Parathyroid adenoma (tissue), 2 donors: ENCODE results near the gene KIF26A.

Experiments
- H2AFZ ChIP-seq: fragments of 300-600 bp; sonication (generic); one replicate; pipeline ENCODE4 v1.7.0; 2017; ENCODE audit warnings: antibody characterized with exemption, mild to moderate bottlenecking
- H3K27ac ChIP-seq: fragments of 300-600 bp; sonication (generic); one replicate; pipeline ENCODE4 v1.7.0; 2017
- H3K27me3 ChIP-seq: fragments of 300-600 bp; sonication (generic); one replicate; pipeline ENCODE4 v1.7.0; 2017; ENCODE audit warnings: low read length; ENCODE audit not compliant: control insufficient read depth, insufficient read depth
- H3K36me3 ChIP-seq: fragments of 300-600 bp; sonication (generic); one replicate; pipeline ENCODE4 v1.7.0; 2017; ENCODE audit warnings: low read length; ENCODE audit not compliant: control insufficient read depth, insufficient read depth
- H3K4me1 ChIP-seq: fragments of 300-600 bp; sonication (generic); one replicate; pipeline ENCODE4 v1.7.0; 2017; ENCODE audit warnings: control low read depth
- H3K4me2 ChIP-seq: fragments of 300-600 bp; sonication (generic); one replicate; pipeline ENCODE4 v1.7.0; 2017; ENCODE audit warnings: low read length
- H3K4me3 ChIP-seq: fragments of 300-600 bp; sonication (generic); one replicate; pipeline ENCODE4 v1.7.0; 2017; ENCODE audit warnings: low read depth, low read length
- H3K79me2 ChIP-seq: fragments of 300-600 bp; sonication (generic); one replicate; pipeline ENCODE4 v1.7.0; 2017; ENCODE audit warnings: control low read depth
- H3K9ac ChIP-seq: fragments of 300-600 bp; sonication (generic); one replicate; pipeline ENCODE4 v1.7.0; 2017; ENCODE audit warnings: mild to moderate bottlenecking
- H3K9me3 ChIP-seq: fragments of 300-600 bp; sonication (generic); one replicate; pipeline ENCODE4 v1.7.0; 2017; ENCODE audit warnings: low read length; ENCODE audit not compliant: control insufficient read depth
- TF ChIP-seq, protein P1 (sequence below): fragments of 300-600 bp; sonication (generic); IDR thresholded peaks from one replicate; pipeline ENCODE4 v1.7.0; 2017; ENCODE audit warnings: antibody characterized with exemption, mild to moderate bottlenecking
- donor health status: primary hyperparathyroidism.

Gene KIF26A

DNA sequence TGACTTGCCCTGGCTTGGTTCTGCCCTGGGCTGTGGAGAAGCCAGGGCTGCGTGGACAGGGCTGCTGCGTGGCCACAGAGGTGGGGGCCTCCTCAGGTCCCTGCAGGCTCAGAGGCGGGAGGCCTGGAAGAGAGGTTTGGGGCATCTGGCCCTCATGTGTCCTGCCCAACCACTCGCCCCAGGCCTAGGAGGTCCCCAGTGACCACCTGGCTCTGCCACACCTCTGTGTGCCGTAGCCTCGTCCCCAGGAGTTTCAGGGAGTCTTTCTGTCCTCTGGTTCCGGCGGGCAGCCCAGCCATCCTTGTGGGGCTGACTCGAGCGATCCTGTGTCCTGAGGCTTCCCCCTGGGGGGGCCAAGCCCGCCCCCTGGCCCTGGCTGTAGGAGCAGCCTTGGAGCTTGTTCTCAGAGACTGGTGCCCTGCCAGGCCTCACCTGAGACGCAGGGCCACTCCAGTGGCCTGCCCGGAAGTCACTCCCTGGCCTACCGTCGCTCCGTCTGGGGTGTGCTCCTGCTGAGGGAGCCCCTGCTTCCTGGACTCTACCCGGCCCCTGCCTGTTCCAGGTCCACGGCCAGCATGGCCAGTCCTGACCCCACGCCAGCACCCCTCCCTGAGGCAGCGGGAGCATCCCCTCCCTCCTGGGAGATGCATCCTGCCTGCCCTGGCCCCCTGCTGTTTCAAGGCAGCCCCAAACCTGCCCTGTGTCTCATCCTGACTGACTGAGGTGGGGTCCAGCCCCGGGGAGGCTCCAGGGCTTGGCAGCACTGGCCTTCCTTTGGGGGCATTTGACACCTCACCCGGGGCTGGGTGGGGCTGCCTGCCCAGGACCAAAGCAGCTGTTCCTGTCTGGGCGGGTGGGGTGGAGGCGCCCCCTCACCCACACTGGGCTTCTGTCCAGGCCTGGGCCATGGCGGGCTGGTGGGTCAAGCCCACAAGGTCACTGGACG lies 39.0 kb upstream of the KIF26A start:
- H3K9ac ChIP-seq = no peak overlapping the region
- H3K9me3 ChIP-seq = no peaks in the 10 kb centered on the region
- TF ChIP-seq, protein P1, sequence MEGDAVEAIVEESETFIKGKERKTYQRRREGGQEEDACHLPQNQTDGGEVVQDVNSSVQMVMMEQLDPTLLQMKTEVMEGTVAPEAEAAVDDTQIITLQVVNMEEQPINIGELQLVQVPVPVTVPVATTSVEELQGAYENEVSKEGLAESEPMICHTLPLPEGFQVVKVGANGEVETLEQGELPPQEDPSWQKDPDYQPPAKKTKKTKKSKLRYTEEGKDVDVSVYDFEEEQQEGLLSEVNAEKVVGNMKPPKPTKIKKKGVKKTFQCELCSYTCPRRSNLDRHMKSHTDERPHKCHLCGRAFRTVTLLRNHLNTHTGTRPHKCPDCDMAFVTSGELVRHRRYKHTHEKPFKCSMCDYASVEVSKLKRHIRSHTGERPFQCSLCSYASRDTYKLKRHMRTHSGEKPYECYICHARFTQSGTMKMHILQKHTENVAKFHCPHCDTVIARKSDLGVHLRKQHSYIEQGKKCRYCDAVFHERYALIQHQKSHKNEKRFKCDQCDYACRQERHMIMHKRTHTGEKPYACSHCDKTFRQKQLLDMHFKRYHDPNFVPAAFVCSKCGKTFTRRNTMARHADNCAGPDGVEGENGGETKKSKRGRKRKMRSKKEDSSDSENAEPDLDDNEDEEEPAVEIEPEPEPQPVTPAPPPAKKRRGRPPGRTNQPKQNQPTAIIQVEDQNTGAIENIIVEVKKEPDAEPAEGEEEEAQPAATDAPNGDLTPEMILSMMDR = no peak
- H2AFZ ChIP-seq = no peak overlapping the region
- H3K79me2 ChIP-seq = no peaks in the 10 kb centered on the region
- H3K36me3 ChIP-seq = no peaks in the 10 kb centered on the region
- H3K4me3 ChIP-seq = no peak overlapping the region
- H3K4me1 ChIP-seq = peaks cover 2% of the 10 kb centered on the region
- H3K27me3 ChIP-seq = no peaks in the 10 kb centered on the region
- H3K4me2 ChIP-seq = no peak overlapping the region
- no peak overlapping the region for H3K27ac ChIP-seq

DNA sequence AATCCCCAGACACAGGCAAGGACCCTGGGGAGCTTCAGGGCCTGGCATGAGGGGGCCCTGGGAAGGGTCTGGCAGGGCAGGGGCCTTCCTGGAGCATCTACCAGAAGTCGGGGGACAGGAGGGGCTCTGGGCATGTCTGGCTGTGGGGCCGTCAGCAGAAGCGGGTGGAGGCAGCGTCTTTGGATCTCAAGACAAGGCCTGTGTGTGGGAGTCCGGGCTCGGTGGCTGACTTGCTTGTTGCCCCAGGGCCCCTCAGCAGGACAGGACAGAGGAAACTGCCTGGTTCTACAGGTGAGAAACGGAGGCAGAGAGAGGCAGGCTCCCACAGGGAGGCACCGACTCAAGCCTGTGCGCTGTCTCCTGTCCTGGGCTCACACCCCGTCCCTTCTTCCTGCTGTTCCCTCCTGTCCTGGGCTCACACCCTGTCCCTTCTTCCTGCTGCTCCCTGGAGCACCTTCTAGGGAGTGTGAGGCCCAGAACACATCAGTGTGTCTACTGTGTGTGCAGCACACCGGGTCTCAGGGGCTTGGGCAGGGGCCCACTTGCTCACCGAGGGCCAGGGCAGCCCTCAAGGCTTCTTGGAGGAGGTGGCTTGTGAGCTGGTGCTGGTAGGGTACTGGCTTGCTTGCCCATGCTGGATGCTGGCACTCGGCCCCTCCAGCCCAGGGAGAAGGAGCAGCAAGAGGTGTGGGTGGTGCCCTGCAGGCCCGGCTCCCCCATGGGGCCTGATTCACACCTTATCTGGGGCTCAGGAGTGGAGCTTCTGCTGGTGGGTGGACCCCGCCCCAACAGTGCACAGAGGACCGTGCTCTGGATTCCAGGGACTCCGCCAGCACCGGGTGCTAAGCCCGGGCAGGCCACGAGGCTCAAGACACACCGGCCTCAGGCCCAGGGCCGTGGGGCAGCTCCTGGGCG lies 38.0 kb upstream of the KIF26A start:
- Histone ChIP-seq H3K4me2 (no peak overlapping the region), H3K9me3 (no peaks in the 10 kb centered on the region), H3K79me2 (no peaks in the 10 kb centered on the region), H3K9ac (no peak overlapping the region), H3K27ac (no peak overlapping the region), H2AFZ (no peak overlapping the region), H3K27me3 (no peaks in the 10 kb centered on the region), H3K4me3 (no peak overlapping the region), H3K36me3 (no peaks in the 10 kb centered on the region), H3K4me1 (no peaks in the 10 kb centered on the region)
- TF ChIP-seq, protein P1 = no peak

DNA sequence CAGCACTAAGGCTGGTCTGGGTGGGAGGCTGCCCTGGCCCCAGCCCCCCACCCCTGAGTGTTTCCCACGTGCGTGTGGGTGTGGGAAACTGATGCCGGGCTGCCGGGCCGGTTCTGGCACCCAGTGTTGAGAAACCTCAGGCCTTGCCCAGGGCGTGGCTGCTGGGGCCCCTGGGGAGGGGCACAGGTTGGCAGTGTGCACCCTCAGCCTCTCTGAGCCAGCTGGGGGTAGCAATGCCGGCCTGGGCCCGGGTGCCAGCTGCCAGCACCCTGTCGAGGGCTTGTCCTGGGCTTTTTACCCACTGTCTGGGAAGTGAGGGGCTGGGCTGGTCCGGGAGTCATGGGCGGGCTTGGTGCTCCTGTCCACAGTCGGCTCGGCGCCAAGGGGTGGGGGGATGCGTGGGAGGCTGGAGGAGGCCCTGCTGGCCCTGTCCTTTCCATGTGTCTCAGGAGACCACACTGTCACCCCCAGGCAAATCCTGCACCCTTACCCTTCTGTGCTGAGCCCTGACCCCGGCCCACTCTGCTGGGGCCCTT lies 37.2 kb upstream of the KIF26A start:
- no peak overlapping the region for H3K27ac ChIP-seq

DNA sequence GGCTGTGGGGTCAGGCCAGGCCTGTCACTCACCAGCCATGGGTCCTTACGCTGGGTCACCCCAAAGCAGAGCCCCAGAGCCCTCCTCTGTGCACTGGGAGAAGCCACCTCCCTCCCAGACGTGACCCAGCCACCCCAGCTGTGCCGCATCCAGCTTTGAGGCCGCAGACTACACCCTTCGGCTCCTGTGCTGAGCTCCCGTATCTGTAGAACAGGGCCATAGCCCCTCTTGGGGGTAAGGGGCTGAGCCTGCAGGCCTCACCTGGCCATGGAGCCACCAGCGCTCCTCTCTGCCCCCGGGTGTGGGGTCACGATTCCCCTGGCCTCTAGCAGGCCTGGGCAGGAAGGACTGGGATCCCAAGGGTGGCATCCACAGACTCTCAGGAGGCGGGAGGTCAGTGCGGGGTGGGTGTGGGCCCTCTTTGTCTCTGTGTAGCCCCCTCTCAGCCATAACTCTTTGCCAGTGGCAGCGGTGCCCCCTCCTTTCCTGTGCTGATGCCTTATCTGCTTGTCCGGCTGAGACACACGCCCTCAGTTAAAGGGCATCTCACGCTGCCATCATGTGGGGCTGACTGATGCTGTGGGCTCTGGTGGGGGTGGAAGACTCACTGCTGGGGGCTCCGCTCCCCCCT lies 36.6 kb upstream of the KIF26A start:
- Histone ChIP-seq H3K4me1 (no peaks in the 10 kb centered on the region), H3K27me3 (no peaks in the 10 kb centered on the region), H3K4me3 (no peak overlapping the region)

More for the DNA sequence above, 37.2 kb upstream of the KIF26A start:
- TF ChIP-seq, protein P1 = no peak
- Histone ChIP-seq H3K79me2 (no peaks in the 10 kb centered on the region), H3K9ac (no peak overlapping the region), H3K4me2 (no peak overlapping the region), H3K27me3 (no peaks in the 10 kb centered on the region), H3K4me1 (no peaks in the 10 kb centered on the region), H3K4me3 (no peak overlapping the region), H3K36me3 (no peaks in the 10 kb centered on the region), H3K9me3 (no peaks in the 10 kb centered on the region), H2AFZ (no peak overlapping the region)

More for the DNA sequence above, 36.6 kb upstream of the KIF26A start:
- Histone ChIP-seq H3K79me2 (no peaks in the 10 kb centered on the region), H3K36me3 (no peaks in the 10 kb centered on the region), H2AFZ (no peak overlapping the region), H3K9ac (no peak overlapping the region), H3K9me3 (no peaks in the 10 kb centered on the region), H3K27ac (no peak overlapping the region), H3K4me2 (no peak overlapping the region)
- TF ChIP-seq, protein P1 = no peak
